GM21825 (cell line): ENCODE results near the gene HIRA.
"Not testable (repeated sequence)": the region's sequence is repeated elsewhere in the genome, so short reads cannot be mapped to it uniquely, and the experiment has no call there.

Experiments
- ATAC-seq: cut with Tn5 transposase; IDR thresholded peaks from one replicate; pipeline ENCODE4 v1.9.1; 2021; ENCODE audit warnings: mild to moderate bottlenecking, moderate library complexity; ENCODE audit not compliant: unreplicated experiment

The HIRA gene

GRCh38 chr22:19387575-19387974 is 44.0 kb downstream of the HIRA start:
- ATAC-seq: no peak

GRCh38 chr22:19387038-19387437 is 44.5 kb downstream of the HIRA start:
- no peak for ATAC-seq

GRCh38 chr22:19386248-19386647 is 45.3 kb downstream of the HIRA start:
- ATAC-seq: no peak

- ATAC-seq: no peak
Measured at GRCh38 chr22:19385221-19385906, 46.2 kb downstream of the HIRA start.

GRCh38 chr22:19383292-19383691 is 48.2 kb downstream of the HIRA start:
- no peak for ATAC-seq

- no peak for ATAC-seq
Measured at GRCh38 chr22:19382240-19382639, 49.3 kb downstream of the HIRA start.

GRCh38 chr22:19378344-19378674 is 53.2 kb downstream of the HIRA start:
- no peak for ATAC-seq

- no peak for ATAC-seq
Measured at GRCh38 chr22:19377565-19378343, 53.8 kb downstream of the HIRA start.

- no peak for ATAC-seq
Measured at GRCh38 chr22:19376971-19377370, 54.6 kb downstream of the HIRA start.

GRCh38 chr22:19376247-19376646 is 55.3 kb downstream of the HIRA start:
- ATAC-seq: no peak

GRCh38 chr22:19375435-19375834 is 56.1 kb downstream of the HIRA start:
- no peak for ATAC-seq

GRCh38 chr22:19374410-19374809 is 57.1 kb downstream of the HIRA start:
- no peak for ATAC-seq

- ATAC-seq: no peak
Measured at GRCh38 chr22:19373450-19373849, 58.1 kb downstream of the HIRA start.

- no peak for ATAC-seq
Measured at GRCh38 chr22:19371893-19372292, 59.6 kb downstream of the HIRA start.

- ATAC-seq: no peak
Measured at GRCh38 chr22:19368876-19369275, 62.7 kb downstream of the HIRA start.

GRCh38 chr22:19367763-19368367 is 63.7 kb downstream of the HIRA start:
- no peak for ATAC-seq

- not testable (repeated sequence) for ATAC-seq
Measured at GRCh38 chr22:19363541-19363940, 68.0 kb downstream of the HIRA start.

GRCh38 chr22:19361501-19362103 is 69.9 kb downstream of the HIRA start:
- ATAC-seq: peak; percentile 66

- ATAC-seq: no peak
Measured at GRCh38 chr22:19360862-19361261, 70.7 kb downstream of the HIRA start.

GRCh38 chr22:19360300-19360792 is 71.2 kb downstream of the HIRA start:
- ATAC-seq: no peak

- ATAC-seq: no peak
Measured at GRCh38 chr22:19359554-19360299, 71.8 kb downstream of the HIRA start.
